Sigmoid colon (tissue), 7 donors: Measurements from ENCODE around the gene GINS2. TPM values are rescaled to one million over a fixed set of nuclear protein-coding genes. Genes with fewer than 3 reads are reported as not detected.

Source experiments
- DNase-seq: peaks from one replicate; pipeline ENCODE4 v3.0.0-alpha.2; 2019
- H3K27ac ChIP-seq, 4 donors: fragments of 200-600 bp; sonication (generic); one replicate each; pipeline ENCODE4 v1.5.1; 2016 to 2019; ENCODE audit warnings: mild to moderate bottlenecking in 1 of 4
- H3K27me3 ChIP-seq, 3 donors: fragments of 200-600 bp; sonication (generic); one replicate each; pipeline ENCODE4 v1.5.1; 2019; ENCODE audit warnings: mild to moderate bottlenecking in 1 of 3
- H3K36me3 ChIP-seq, 4 donors: fragments of 200-600 bp; sonication (generic); one replicate each; pipeline ENCODE4 v1.5.1; 2016 to 2019
- H3K4me1 ChIP-seq, 4 donors: fragments of 200-600 bp; sonication (generic); one replicate each; pipeline ENCODE4 v1.5.1; 2017 to 2019
- H3K4me3 ChIP-seq, 4 donors: fragments of 200-600 bp; sonication (generic); one replicate each; pipeline ENCODE4 v1.5.1; 2017 to 2019; ENCODE audit warnings: mild to moderate bottlenecking in 2 of 4, moderate library complexity in 1 of 4
- H3K9me3 ChIP-seq, 4 donors: fragments of 200-600 bp in 3 of 4; sonication (generic) in 3 of 4; one replicate each; pipeline versions ENCODE4 v1.5.1 to v1.6.1; 2013 to 2019
- CTCF ChIP-seq, 4 experiments: fragments of 450-650 bp in 3 of 4; fragments of 200-600 bp in 1 of 4; IDR thresholded peaks; one replicate each; pipeline ENCODE4 v1.5.1; 2016 to 2019; ENCODE audit warnings: antibody characterized with exemption in 4 of 4, mild to moderate bottlenecking in 3 of 4, moderate library complexity in 2 of 4
- EP300 ChIP-seq, 4 donors: sonication (generic); formaldehyde crosslinking; IDR thresholded peaks; one replicate each; pipeline ENCODE4 v1.6.1; 2017; ENCODE audit warnings: antibody characterized with exemption in 4 of 4
- POLR2A ChIP-seq, 2 donors: fragments of 450-650 bp; IDR thresholded peaks; one replicate each; pipeline ENCODE4 v1.6.1; 2016; ENCODE audit warnings: antibody characterized with exemption in 2 of 2, mild to moderate bottlenecking in 2 of 2, moderate library complexity in 2 of 2
- POLR2AphosphoS5 ChIP-seq, 4 donors: sonication (generic); formaldehyde crosslinking; IDR thresholded peaks; one replicate each; pipeline ENCODE4 v1.6.1; 2017; ENCODE audit warnings: antibody characterized with exemption in 4 of 4
- WGBS, 2 donors: extraction: QIAGEN DNeasy Blood & Tissue Kit; methylation state at CpG; one replicate each; pipeline ENCODE4 v1.1.7; 2013; 5-methylcytosine and 5-hydroxymethylcytosine counted together
- intact Hi-C: fragments of 100-400 bp; cut with DNase I; formaldehyde crosslinking; loops from one replicate; pipeline ENCODE4 v1.15.1; 2023
- polyA plus RNA-seq, 3 donors: library from polyadenylated mRNA; stranded (reverse); fragments of 200-250 nt; gene quantifications; one replicate each; pipeline ENCODE4 v1.2.3, GENCODE V29; 2013
- total RNA-seq, 4 donors: library from RNA; depleted of rRNA; stranded (reverse); fragments of >200 nt; gene quantifications; one replicate each; pipeline ENCODE4 v1.1.0, GENCODE V29; 2016
- donor health status: healthy with polysubstance abuse.
- donor health status: Bipolar disorder and iron deficiency.
- donor health status: healthy.

Gene GINS2
- total and polyA plus RNA-seq, 7 donors: 0.16 to 9.6 (median 1.2) TPM; not detected in 1

GRCh38 chr16:85673529-85674417 lies 15.0 kb downstream of the GINS2 start:
- intact Hi-C loops: no loop called here
- no peak for DNase-seq
- H3K27me3 ChIP-seq: no peaks in the 10 kb centered on the region
- H3K9me3 ChIP-seq: no peaks in the 10 kb centered on the region
- no peak overlapping the region for H3K4me3 ChIP-seq
- TF ChIP-seq CTCF (IDR thresholded peaks at IDR 0.05) (no peak), POLR2AphosphoS5 (IDR thresholded peaks at IDR 0.05) (no peak), POLR2A (IDR thresholded peaks at IDR 0.05) (no peak), EP300 (IDR thresholded peaks at IDR 0.05) (no peak)
- H3K36me3 ChIP-seq: peaks cover 24 to 92% (median 33%) of the 10 kb centered on the region in 4 donors
- H3K27ac ChIP-seq: peak overlapping the region in 3 of 4 donors; percentile 55 to 66 (median 61)
- peaks cover 0 to 12% (median 9%) of the 10 kb centered on the region in 4 donors for H3K4me1 ChIP-seq
- WGBS, 2 donors: 37 to 63% methylated on average over 19 of the region's 19 CpGs

- H3K4me1 ChIP-seq: peaks cover 0 to 12% (median 9%) of the 10 kb centered on the region in 4 donors
- intact Hi-C loops: no loop called here
- peaks cover 46 to 97% (median 58%) of the 10 kb centered on the region in 4 donors for H3K36me3 ChIP-seq
- H3K9me3 ChIP-seq: no peaks in the 10 kb centered on the region
- DNase-seq: no peak
- no peaks in the 10 kb centered on the region for H3K27me3 ChIP-seq
- H3K4me3 ChIP-seq: no peak overlapping the region
- no peak for TF ChIP-seq CTCF (IDR thresholded peaks at IDR 0.05)
- WGBS, 2 donors: 96% methylated on average over 14 of the region's 14 CpGs
- H3K27ac ChIP-seq: no peak overlapping the region
These were observed 17.9 kb downstream of the GINS2 start for GRCh38 chr16:85670840-85671239.

GRCh38 chr16:85668676-85669424 lies 19.9 kb downstream of the GINS2 start:
- Histone ChIP-seq H3K4me1 (peaks cover 0 to 13% (median 9%) of the 10 kb centered on the region in 4 donors), H3K36me3 (peaks cover 55 to 97% (median 69%) of the 10 kb centered on the region in 4 donors), H3K4me3 (no peak overlapping the region), H3K9me3 (no peaks in the 10 kb centered on the region), H3K27ac (no peak overlapping the region), H3K27me3 (no peaks in the 10 kb centered on the region)
- 92 to 95% methylated on average over 10 of the region's 10 CpGs for WGBS, 2 donors
- intact Hi-C loops: no loop called here
- TF ChIP-seq POLR2A (IDR thresholded peaks at IDR 0.05) (no peak), EP300 (IDR thresholded peaks at IDR 0.05) (no peak), POLR2AphosphoS5 (IDR thresholded peaks at IDR 0.05) (no peak), CTCF (IDR thresholded peaks at IDR 0.05) (no peak)
- DNase-seq: peak; percentile 30

GRCh38 chr16:85667841-85668413 lies 20.8 kb downstream of the GINS2 start:
- Histone ChIP-seq H3K4me3 (no peak overlapping the region), H3K27ac (no peak overlapping the region), H3K36me3 (peaks cover 64 to 98% (median 76%) of the 10 kb centered on the region in 4 donors), H3K4me1 (peaks cover 0 to 11% (median 9%) of the 10 kb centered on the region in 4 donors), H3K9me3 (no peaks in the 10 kb centered on the region), H3K27me3 (no peaks in the 10 kb centered on the region)
- WGBS, 2 donors: 87 to 93% methylated on average over 16 of the region's 16 CpGs
- intact Hi-C loops: no loop called here
- peak; percentile 58 for DNase-seq
- no peak for TF ChIP-seq POLR2AphosphoS5 (IDR thresholded peaks at IDR 0.05)
- no peak for TF ChIP-seq CTCF (IDR thresholded peaks at IDR 0.05)
